Astrocyte (in vitro differentiated cells and primary cell): ENCODE results near the gene IDH3A.

ENCODE experiments used
- EZH2 ChIP-seq: IDR thresholded peaks from 2 replicates; pipeline ENCODE4 v1.6.1; 2012; ENCODE audit warnings: mild to moderate bottlenecking, low read length, inconsistent platforms; ENCODE audit not compliant: insufficient read depth
- TF ChIP-seq, protein P1 (sequence below): IDR thresholded peaks from 2 replicates; pipeline ENCODE4 v1.5.1; 2011; ENCODE audit warnings: low read depth, mild to moderate bottlenecking, inconsistent platforms, low read length, moderate library complexity; ENCODE audit not compliant: insufficient read depth

GRCh38 chr15:78110916-78111475 is 38.2 kb upstream of the IDH3A start:
- no peak for TF ChIP-seq EZH2
- TF ChIP-seq, protein P1, sequence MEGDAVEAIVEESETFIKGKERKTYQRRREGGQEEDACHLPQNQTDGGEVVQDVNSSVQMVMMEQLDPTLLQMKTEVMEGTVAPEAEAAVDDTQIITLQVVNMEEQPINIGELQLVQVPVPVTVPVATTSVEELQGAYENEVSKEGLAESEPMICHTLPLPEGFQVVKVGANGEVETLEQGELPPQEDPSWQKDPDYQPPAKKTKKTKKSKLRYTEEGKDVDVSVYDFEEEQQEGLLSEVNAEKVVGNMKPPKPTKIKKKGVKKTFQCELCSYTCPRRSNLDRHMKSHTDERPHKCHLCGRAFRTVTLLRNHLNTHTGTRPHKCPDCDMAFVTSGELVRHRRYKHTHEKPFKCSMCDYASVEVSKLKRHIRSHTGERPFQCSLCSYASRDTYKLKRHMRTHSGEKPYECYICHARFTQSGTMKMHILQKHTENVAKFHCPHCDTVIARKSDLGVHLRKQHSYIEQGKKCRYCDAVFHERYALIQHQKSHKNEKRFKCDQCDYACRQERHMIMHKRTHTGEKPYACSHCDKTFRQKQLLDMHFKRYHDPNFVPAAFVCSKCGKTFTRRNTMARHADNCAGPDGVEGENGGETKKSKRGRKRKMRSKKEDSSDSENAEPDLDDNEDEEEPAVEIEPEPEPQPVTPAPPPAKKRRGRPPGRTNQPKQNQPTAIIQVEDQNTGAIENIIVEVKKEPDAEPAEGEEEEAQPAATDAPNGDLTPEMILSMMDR, result no peak
